Measurements from ENCODE around the gene DNHD1.

DNA sequence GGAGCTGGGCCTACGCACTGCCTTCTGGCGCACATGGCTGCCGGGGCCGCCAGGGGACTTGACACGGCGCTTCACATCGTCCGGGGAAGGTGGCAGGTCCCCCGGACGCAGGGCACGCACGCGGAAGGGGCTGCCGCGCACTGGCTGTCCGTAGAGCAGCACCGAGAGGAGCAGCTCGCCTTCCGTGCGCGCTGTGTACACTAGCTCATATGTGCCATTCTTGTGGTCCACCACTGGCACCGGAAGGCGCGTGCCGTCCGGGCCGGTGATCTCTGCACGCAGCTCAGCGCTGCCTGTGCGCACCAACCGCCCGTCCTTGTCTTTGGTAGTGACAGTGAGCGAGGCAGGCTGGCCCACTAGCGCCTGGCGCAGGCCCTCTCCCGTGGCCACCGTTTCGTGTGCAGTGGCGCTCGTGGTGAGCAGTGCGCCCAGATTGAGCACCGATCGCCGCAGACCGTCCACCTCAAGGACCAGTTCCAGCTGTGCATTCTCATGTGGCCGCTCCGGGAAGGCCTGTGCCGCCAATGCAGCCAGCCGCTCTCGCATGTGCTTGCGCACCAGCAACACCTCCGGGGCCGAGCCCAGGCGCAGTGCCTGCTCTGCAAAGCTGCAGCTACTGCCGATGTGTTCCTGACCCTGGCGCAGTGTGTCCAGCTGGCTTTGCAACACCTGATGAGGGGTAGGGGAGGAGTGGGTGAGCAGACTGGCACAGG, 40.6 kb upstream of the DNHD1 start:
- TF ChIP-seq CTCF (IDR thresholded peaks at IDR 0.05) (no peak), EZH2 (IDR thresholded peaks at IDR 0.05) (no peak)

All from neural progenitor cell (in vitro differentiated cells).